ENCODE results near the gene FBXO38.

The FBXO38 gene

GRCh38 chr5:148477429-148477828 lies 93.7 kb downstream of the FBXO38 start:
- DNase-seq (ENCODE audit: low read depth in 2 of 2): no peak

DNA sequence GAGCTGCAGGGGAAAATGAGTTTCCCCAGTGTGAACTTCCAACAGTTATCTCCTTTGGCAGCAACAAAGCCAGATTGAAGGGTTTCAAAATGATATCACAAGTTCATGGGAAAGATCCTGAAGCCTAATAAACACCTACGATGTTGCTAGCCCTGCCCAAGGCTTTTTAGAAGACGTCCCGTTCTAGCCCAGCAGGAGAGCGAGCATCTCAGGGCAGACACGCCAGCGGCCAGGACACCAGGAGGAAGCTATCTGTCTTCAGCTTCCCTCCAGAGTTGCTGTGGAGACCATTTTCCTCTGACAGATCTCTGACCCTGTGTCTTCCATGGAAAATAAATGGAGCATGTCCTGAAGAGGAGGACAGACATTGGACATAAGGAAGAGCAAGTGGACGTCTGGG lies 98.4 kb downstream of the FBXO38 start:
- DNase-seq (ENCODE audit: low read depth in 2 of 2): no peak

- DNase-seq (ENCODE audit: low read depth in 2 of 2): peak; percentile 27 to 59
Observed at GRCh38 chr5:148482697-148483462, 99.1 kb downstream of the FBXO38 start.

DNA sequence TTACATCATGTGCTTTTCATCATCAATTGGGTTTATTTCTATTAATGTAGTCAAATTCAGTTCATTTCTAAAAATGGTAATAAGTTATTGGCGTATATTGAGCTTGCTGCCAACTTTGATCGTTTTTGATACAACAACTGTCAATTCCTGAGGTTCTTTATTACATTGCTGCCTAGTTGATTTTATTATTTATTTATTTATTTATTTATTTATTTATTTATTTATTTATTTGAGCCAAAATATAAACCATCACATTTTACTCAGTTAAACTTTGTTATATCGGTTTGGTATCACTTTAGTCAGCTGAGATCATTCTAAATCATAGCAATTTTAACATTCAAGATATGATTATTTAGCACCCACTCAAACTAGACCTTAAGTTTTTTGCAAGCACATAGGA lies 100.0 kb downstream of the FBXO38 start:
- DNase-seq (ENCODE audit: low read depth in 2 of 2): no peak

DNA sequence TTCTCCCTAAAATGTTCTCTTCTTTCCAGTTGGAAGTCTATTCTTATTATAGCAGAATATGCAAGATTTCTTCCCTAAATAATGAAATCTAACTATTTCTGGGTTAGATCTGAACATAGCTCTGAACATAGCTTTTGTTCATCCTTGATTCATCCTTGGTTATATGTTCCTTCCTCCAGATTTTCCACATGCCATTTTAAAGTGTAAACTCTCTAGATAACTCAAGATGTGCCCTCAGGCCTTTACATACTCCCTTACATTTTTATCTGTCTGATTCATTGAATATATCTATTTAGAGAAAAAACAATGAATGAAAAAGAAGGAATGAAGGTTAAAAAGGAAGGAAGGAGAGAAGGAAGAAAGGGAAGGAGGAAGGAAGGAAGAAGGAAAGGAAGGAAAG lies 100.9 kb downstream of the FBXO38 start:
- DNase-seq (ENCODE audit: low read depth in 2 of 2): no peak

GRCh38 chr5:148486456-148486855 lies 102.7 kb downstream of the FBXO38 start:
- no peak for DNase-seq (ENCODE audit: low read depth in 2 of 2)

DNA sequence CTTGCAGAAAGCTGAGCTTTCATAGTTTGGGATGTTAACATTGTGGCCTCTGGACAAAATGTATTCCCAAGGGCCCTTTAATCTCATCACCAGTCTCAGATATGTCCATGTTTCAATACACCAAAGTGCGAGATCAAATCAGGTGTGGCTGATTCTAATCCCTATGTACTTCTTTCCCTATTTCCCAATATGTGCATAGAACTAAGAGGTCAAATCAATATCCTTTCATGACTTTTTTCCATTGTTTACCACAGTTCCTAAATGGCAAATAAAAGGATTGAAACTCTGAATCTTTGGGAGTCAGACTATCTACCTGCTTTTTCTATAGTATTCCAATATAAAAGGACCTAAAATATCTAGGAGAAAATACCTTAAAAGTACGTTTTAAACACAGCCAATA lies 105.0 kb downstream of the FBXO38 start:
- no peak for DNase-seq (ENCODE audit: low read depth in 2 of 2)

GRCh38 chr5:148491015-148491792 lies 107.4 kb downstream of the FBXO38 start:
- DNase-seq (ENCODE audit: low read depth in 2 of 2): no peak

GRCh38 chr5:148491793-148492184 lies 108.0 kb downstream of the FBXO38 start:
- no peak for DNase-seq (ENCODE audit: low read depth in 2 of 2)

GRCh38 chr5:148492351-148492750 lies 108.6 kb downstream of the FBXO38 start:
- no peak for DNase-seq (ENCODE audit: low read depth in 2 of 2)

Data from stimulated activated CD4-positive, alpha-beta T cell treated with anti-CD3 and anti-CD28 coated beads, Interleukin-12 subunit alpha, Interleukin-12 subunit beta, amount 100 ng/mL, for 24 hours (primary cell).